Endodermal cell (in vitro differentiated cells): ENCODE measurements around the gene ZBTB26. TPM values are rescaled to one million over a fixed set of nuclear protein-coding genes. Genes with fewer than 3 reads are reported as not detected.

Source experiments
- DNase-seq: peaks from one replicate; pipeline ENCODE4 v3.0.0-alpha.2; 2017
- H3K27ac ChIP-seq: 2 replicates; pipeline ENCODE4 v1.5.1; 2013; ENCODE audit warnings: mild to moderate bottlenecking, low read depth, low read length, moderate library complexity
- H3K27me3 ChIP-seq: 2 replicates; pipeline ENCODE4 v1.6.1; 2013; ENCODE audit warnings: mild to moderate bottlenecking, low read length, moderate library complexity; ENCODE audit not compliant: insufficient read depth, control insufficient read depth, poor library complexity, severe bottlenecking
- H3K36me3 ChIP-seq: 2 replicates; pipeline ENCODE4 v1.7.0; 2013; ENCODE audit warnings: mild to moderate bottlenecking, low read length, moderate library complexity; ENCODE audit not compliant: control insufficient read depth, insufficient read depth
- H3K4me1 ChIP-seq: one replicate; pipeline ENCODE4 v1.7.0; 2013; ENCODE audit warnings: low read length; ENCODE audit not compliant: control insufficient read depth, insufficient read depth
- H3K4me3 ChIP-seq: 2 replicates; pipeline ENCODE4 v1.5.1; 2013; ENCODE audit warnings: mild to moderate bottlenecking, low read length, moderate library complexity
- H3K9ac ChIP-seq: 2 replicates; pipeline ENCODE4 v1.6.1; 2013; ENCODE audit warnings: mild to moderate bottlenecking, low read length, moderate library complexity; ENCODE audit not compliant: poor library complexity, severe bottlenecking; ENCODE audit errors: extremely low read depth
- H3K9me3 ChIP-seq: 2 replicates; pipeline ENCODE4 v1.6.1; 2013; ENCODE audit warnings: mild to moderate bottlenecking, low read length, moderate library complexity; ENCODE audit not compliant: control insufficient read depth
- H3K27ac Mint-ChIP-seq: 2 replicates; pipeline ENCODE4 v1.8.0; 2020; ENCODE audit warnings: mixed read lengths
- H3K27me3 Mint-ChIP-seq: 2 replicates; pipeline ENCODE4 v1.8.0; 2021; ENCODE audit warnings: mild to moderate bottlenecking, mixed read lengths; ENCODE audit not compliant: insufficient read depth
- H3K36me3 Mint-ChIP-seq: 2 replicates; pipeline ENCODE4 v1.8.0; 2020; ENCODE audit warnings: low read depth, mixed read lengths
- H3K4me1 Mint-ChIP-seq: 2 replicates; pipeline ENCODE4 v1.8.0; 2020; ENCODE audit warnings: mixed read lengths
- H3K4me3 Mint-ChIP-seq: 2 replicates; pipeline ENCODE4 v1.8.0; 2020; ENCODE audit warnings: mild to moderate bottlenecking, moderate library complexity, mixed read lengths
- H3K9me3 Mint-ChIP-seq: 2 replicates; pipeline ENCODE4 v1.8.0; 2020; ENCODE audit warnings: mild to moderate bottlenecking, mixed read lengths
- WGBS, 2 experiments: methylation state at CpG; one replicate each; pipeline versions ENCODE4 v1.1.5 to v1.1.7; 2013; ENCODE audit warnings: missing lambda C conversion rate in 2 of 2, mixed read lengths in 1 of 2; ENCODE audit not compliant: insufficient coverage in 1 of 2, insufficient read length in 1 of 2; 5-methylcytosine and 5-hydroxymethylcytosine counted together
- long read RNA-seq, 4 experiments: library from polyadenylated mRNA in 2 of 4; library from RNA in 1 of 4; library from capped mRNA in 1 of 4; stranded (forward) in 3 of 4; unstranded in 1 of 4; transcript quantifications; one replicate each; pipeline ENCODE4 v2.0.0, GENCODE V29; 2020 to 2021; ENCODE audit warnings: inconsistent platforms in 1 of 4
- polyA plus RNA-seq, 2 experiments: library from polyadenylated mRNA; stranded (reverse); fragments of 50-300 nt; gene quantifications; one replicate each; pipeline ENCODE4 v1.2.3, GENCODE V29; 2013
- total RNA-seq, 2 donors: library from RNA; stranded (reverse); fragmentation: NEBNext Ultra II Directional in 1 of 2; extraction: Animal tissue kit (Norgen Biotek cat#: 25700) in 1 of 2; gene quantifications; 2 replicates in 1 of 2; 3 replicates in 1 of 2; pipeline ENCODE4 v1.2.1, GENCODE V29; 2021
- TF ChIP-seq, protein P1 (sequence below): fragments of 200-600 bp; sonication (generic); conservative IDR thresholded peaks from 2 replicates; pipeline ENCODE4 v1.5.0; 2021; ENCODE audit warnings: antibody characterized with exemption, mild to moderate bottlenecking

The ZBTB26 gene
- 10 to 100 TPM in 1 of 2 donors, 1 to 10 TPM in 1; 9.8 to 11.6 TPM for total RNA-seq
- 12.0 TPM for polyA plus RNA-seq (2013, experiment 1 of 2)
- 11.1 TPM for polyA plus RNA-seq (2013, experiment 2 of 2)
- long read RNA-seq, experiment 1, partial matches to known transcripts, result 3 of 4 reads
- long read RNA-seq, experiment 1, other reads (novel, unspliced or antisense), result 1 of 4 reads
- long read RNA-seq, experiment 2, full-length matches to known transcripts, result 3 of 7 reads
- long read RNA-seq, experiment 2, partial matches to known transcripts, result 0 of 7 reads
- long read RNA-seq, experiment 2, other reads (novel, unspliced or antisense), result 4 of 7 reads
- long read RNA-seq, experiment 3, full-length matches to known transcripts, result 20 of 23 reads
- long read RNA-seq, experiment 3, partial matches to known transcripts, result 0 of 23 reads
- long read RNA-seq, experiment 3, other reads (novel, unspliced or antisense), result 3 of 23 reads
- long read RNA-seq, experiment 4, full-length matches to known transcripts, result 2 of 3 reads
- long read RNA-seq, experiment 4, partial matches to known transcripts, result 0 of 3 reads
- long read RNA-seq, experiment 4, other reads (novel, unspliced or antisense), result 1 of 3 reads

GRCh38 chr9:122931226-122932121, at the start of gene ZBTB26:
TSS of gene ZBTB26 (minus strand) at chr9:122931512. CDS start at chr9:122919934, 11,578 bp downstream.
- Histone ChIP-seq H3K9ac (peak within 1 kb of the TSS; percentile 76), H3K27ac (peak within 1 kb of the TSS; percentile 89), H3K4me1 (no peaks in the 10 kb centered on the region), H3K36me3 (peaks cover 3% of the 10 kb centered on the region), H3K27me3 (no peaks in the 10 kb centered on the region), H3K9me3 (no peaks in the 10 kb centered on the region), H3K4me3 (peak within 1 kb of the TSS; percentile 99)
- DNase-seq, result peak; percentile 98
- no peaks in the 10 kb centered on the region for H3K9me3 Mint-ChIP-seq
- H3K27ac Mint-ChIP-seq, result peak within 1 kb of the TSS; percentile 94
- TF ChIP-seq, protein P1, sequence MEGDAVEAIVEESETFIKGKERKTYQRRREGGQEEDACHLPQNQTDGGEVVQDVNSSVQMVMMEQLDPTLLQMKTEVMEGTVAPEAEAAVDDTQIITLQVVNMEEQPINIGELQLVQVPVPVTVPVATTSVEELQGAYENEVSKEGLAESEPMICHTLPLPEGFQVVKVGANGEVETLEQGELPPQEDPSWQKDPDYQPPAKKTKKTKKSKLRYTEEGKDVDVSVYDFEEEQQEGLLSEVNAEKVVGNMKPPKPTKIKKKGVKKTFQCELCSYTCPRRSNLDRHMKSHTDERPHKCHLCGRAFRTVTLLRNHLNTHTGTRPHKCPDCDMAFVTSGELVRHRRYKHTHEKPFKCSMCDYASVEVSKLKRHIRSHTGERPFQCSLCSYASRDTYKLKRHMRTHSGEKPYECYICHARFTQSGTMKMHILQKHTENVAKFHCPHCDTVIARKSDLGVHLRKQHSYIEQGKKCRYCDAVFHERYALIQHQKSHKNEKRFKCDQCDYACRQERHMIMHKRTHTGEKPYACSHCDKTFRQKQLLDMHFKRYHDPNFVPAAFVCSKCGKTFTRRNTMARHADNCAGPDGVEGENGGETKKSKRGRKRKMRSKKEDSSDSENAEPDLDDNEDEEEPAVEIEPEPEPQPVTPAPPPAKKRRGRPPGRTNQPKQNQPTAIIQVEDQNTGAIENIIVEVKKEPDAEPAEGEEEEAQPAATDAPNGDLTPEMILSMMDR, result no peak
- H3K27me3 Mint-ChIP-seq, result no peaks in the 10 kb centered on the region
- H3K4me1 Mint-ChIP-seq, result peaks cover 8% of the 10 kb centered on the region
- no peak within 1 kb of the TSS for H3K4me3 Mint-ChIP-seq
- H3K36me3 Mint-ChIP-seq, result peaks cover 7% of the 10 kb centered on the region
- 0% methylated on average over 19 to 51 of the region's 51 CpGs for WGBS, 2 experiments

GRCh38 chr9:122978601-122979000, 47.3 kb upstream of the ZBTB26 start:
- Mint-ChIP-seq H3K27ac (no peak overlapping the region), H3K36me3 (peaks cover 35% of the 10 kb centered on the region), H3K27me3 (no peaks in the 10 kb centered on the region), H3K9me3 (no peaks in the 10 kb centered on the region), H3K4me3 (no peak overlapping the region), H3K4me1 (peaks cover 2% of the 10 kb centered on the region)
- no peaks in the 10 kb centered on the region for H3K27me3 ChIP-seq
- H3K4me1 ChIP-seq, result no peaks in the 10 kb centered on the region
- WGBS, 2 experiments, result 100% methylated on average over 1 of the region's 2 CpGs; no CpG with 5 or more reads in 1 of the 2 experiments
- no peak overlapping the region for H3K27ac ChIP-seq
- peaks cover 28% of the 10 kb centered on the region for H3K36me3 ChIP-seq
- H3K4me3 ChIP-seq, result no peak overlapping the region
- no peak for DNase-seq
- no peak overlapping the region for H3K9ac ChIP-seq
- TF ChIP-seq, protein P1, result no peak
- no peaks in the 10 kb centered on the region for H3K9me3 ChIP-seq

- Mint-ChIP-seq H3K27ac (no peak overlapping the region), H3K27me3 (no peaks in the 10 kb centered on the region), H3K9me3 (no peaks in the 10 kb centered on the region), H3K36me3 (peaks cover 52% of the 10 kb centered on the region), H3K4me1 (peaks cover 2% of the 10 kb centered on the region), H3K4me3 (no peak overlapping the region)
- Histone ChIP-seq H3K4me1 (no peaks in the 10 kb centered on the region), H3K27ac (no peak overlapping the region), H3K27me3 (no peaks in the 10 kb centered on the region), H3K4me3 (no peak overlapping the region), H3K9me3 (no peaks in the 10 kb centered on the region), H3K9ac (no peak overlapping the region), H3K36me3 (peaks cover 49% of the 10 kb centered on the region)
- no peak for DNase-seq
- WGBS, 2 experiments, result 94 to 97% methylated on average over 2 of the region's 2 CpGs
- TF ChIP-seq, protein P1, result no peak
Observed at GRCh38 chr9:122975196-122975595, 43.9 kb upstream of the ZBTB26 start.
